GM13976 (cell line): ENCODE data around the gene GALNT2.

ENCODE experiments used
- DNase-seq: peaks from one replicate; pipeline ENCODE4 v3.0.0; 2012; ENCODE audit warnings: low spot score
- in situ Hi-C: fragments of 300-500 bp; cut with MboI; formaldehyde crosslinking; loops from one replicate; pipeline ENCODE4 v1.12.0; 2022; ENCODE audit warnings: low sequenced_read_pairs, mixed read lengths, inconsistent platforms; ENCODE audit not compliant: unreplicated experiment
- TF ChIP-seq, protein P1 (sequence below): IDR thresholded peaks from 2 replicates; pipeline ENCODE4 v1.5.1; 2012; ENCODE audit warnings: borderline replicate concordance, mild to moderate bottlenecking; ENCODE audit not compliant: insufficient read depth; ENCODE audit errors: extremely low read depth, missing control alignments, control extremely low read depth

GALNT2 gene

DNA sequence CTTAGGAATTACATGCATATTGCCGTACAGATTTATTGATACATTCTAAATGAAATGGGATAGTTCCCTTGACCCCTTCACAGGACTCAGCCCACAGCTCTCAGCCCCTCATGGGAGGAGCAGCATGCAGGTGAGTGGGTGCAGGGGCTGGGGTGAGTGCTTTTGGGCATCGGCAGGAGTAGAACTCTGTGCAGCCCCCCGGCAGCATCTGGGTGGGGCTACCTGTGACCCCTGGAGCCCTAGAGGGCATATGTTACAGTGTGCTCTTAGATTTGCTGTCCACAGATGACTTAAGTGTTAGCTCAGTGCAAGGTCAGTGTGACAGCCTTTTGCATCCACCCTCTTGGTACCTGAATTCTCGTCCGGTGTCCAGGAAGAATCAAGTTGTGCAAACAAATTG is 120.3 kb downstream of the GALNT2 start:
- DNase-seq: no peak
- TF ChIP-seq, protein P1, sequence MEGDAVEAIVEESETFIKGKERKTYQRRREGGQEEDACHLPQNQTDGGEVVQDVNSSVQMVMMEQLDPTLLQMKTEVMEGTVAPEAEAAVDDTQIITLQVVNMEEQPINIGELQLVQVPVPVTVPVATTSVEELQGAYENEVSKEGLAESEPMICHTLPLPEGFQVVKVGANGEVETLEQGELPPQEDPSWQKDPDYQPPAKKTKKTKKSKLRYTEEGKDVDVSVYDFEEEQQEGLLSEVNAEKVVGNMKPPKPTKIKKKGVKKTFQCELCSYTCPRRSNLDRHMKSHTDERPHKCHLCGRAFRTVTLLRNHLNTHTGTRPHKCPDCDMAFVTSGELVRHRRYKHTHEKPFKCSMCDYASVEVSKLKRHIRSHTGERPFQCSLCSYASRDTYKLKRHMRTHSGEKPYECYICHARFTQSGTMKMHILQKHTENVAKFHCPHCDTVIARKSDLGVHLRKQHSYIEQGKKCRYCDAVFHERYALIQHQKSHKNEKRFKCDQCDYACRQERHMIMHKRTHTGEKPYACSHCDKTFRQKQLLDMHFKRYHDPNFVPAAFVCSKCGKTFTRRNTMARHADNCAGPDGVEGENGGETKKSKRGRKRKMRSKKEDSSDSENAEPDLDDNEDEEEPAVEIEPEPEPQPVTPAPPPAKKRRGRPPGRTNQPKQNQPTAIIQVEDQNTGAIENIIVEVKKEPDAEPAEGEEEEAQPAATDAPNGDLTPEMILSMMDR: no peak
- in situ Hi-C loops: no loop called here

DNA sequence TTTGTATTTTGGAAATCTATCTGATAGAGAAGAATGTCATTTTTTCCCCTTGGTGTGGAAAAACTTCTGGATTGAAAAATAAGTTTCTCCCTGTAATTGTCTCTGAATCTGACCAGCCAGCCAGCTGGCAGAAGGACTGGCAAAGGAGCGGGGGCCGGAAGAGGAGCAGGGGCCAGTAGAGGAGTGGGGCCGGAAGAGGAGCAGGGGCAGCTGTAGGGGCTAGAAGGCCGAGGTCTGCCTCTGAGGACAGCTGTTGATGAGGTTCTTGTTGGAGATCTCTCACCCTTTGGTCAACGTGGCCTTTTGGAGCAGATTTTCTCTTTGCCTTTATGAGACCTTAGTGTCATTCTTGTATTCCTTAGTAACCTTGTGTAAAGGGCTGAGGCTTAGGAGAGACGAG is 121.8 kb downstream of the GALNT2 start:
- DNase-seq: no peak
- TF ChIP-seq, protein P1: no peak
- in situ Hi-C loops: no loop called here

DNA sequence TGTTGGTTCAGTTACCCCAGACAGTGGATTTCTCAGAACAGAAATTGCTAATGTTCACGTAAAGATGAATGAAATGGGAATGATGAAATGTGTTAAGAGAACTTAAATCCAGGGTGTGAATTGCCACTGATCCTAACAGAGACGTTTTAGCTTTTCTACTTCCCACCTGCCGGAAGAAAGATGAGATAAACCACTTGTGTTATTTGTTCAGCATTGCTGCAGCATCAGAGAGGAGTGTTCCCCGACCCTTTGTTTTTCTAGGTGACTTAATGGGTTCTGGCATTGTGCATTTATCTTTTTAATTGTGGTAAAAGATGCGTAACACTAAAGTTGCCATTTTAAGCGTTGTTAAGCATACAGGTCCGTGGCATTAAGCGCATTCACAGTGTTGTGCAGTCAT is 122.3 kb downstream of the GALNT2 start:
- TF ChIP-seq, protein P1: no peak
- DNase-seq: no peak
- in situ Hi-C loops: no loop called here

DNA sequence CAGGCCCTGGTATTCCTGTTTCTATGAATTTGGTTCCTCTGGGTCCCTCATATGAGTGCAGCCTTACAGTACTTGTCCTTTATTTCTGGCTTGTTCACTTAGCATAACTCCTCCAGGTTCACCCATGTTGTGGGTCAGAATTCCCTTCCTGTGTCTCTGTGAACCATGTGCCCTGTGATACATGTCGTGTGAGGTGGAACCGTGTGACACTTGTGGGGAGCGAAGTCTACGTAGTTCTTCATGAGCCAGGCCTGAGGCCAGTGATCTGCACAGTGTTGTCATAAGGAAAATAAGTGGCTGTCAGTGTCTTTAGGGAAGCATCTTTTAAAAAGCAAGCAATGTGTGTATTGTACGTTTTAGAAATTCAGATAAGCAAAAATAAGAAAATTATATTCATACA is 122.8 kb downstream of the GALNT2 start:
- DNase-seq: no peak
- in situ Hi-C loops: no loop called here
- TF ChIP-seq, protein P1: no peak

DNA sequence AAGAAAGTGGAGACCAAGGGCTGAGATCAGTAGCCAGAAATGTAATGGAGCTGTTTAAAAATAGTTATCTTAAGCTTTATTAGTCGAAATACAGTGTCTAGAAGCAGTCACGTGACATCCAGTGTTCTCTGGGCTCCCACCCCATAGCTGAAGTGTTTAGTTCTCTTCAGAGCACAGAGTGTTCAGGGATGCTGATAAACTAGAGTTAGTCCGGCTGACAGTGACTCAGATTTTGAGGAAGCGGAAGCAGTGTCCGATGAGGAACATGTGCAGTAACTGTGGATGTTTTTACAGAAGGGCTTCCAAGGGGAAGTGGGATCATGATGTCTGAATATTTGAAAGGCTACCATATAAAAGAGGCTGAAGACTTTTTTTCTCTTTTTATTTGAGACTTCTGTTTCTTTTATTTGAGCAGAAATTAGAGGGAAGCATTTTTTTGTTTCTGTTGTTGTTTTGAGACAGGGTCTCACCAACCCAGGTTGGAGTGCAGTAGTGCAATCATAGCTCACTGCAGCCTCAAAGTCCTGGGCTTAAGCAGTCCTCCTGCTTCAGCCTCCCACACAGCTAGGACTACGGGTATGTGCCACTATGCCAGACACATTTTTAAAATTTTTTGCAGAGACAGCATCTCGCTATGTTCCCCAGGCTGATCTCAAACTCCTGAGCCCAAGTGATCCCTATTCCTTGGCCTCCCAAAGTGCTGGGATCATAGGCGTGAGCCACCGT is 124.2 kb downstream of the GALNT2 start:
- TF ChIP-seq, protein P1: no peak
- in situ Hi-C loops: no loop called here
- no peak for DNase-seq

DNA sequence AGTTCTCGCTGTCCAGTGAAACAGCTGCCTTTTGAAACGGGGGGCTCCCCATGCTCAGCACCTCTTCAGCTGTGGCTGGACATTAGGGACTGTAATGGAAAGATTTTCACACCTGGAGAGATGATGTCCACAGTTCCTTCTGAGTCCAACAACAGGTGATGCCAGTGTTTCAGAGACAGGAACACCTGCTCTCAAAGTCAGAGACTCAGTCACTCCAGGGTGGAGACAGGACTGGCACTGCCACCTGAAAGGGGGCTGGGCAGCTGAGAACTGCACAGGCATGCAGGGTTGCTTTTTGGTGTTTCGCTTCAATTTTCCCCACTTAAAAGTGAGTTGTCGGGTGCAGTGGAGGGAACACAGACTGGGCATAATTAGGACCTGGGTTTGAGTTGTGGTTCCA is 124.8 kb downstream of the GALNT2 start:
- in situ Hi-C loops: no loop called here
- TF ChIP-seq, protein P1: no peak
- no peak for DNase-seq

DNA sequence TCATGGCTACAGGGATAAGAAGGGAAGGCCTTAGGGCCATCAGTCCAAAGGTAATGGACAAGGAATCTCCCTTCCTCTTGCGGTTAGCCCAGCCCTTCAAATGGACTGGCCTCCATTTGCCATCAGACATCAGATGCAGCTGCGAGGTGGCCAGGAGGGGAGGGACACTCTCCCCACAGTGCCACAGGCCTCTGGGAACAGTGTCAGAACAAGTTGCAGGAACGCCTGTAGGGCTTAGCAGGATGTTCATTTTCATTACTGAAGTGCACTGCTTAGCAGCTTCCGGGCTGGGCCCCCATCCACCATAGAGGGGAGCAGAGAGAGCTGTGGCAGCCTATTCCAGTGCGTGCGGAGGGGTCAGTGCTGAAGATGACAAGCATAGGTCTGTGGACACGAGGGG is 127.5 kb downstream of the GALNT2 start:
- DNase-seq: no peak
- in situ Hi-C loops: no loop called here
- TF ChIP-seq, protein P1: no peak
